K562 (cell line): ENCODE measurements around the gene CCDC3. TPM values are rescaled to one million over a fixed set of nuclear protein-coding genes. Genes with fewer than 3 reads are reported as not detected.

Source experiments
- ATAC-seq: fragments of 200-7000 bp; cut with Tn5 transposase; 3 replicates; pipeline ENCODE4 v1.9.1; 2020; ENCODE audit warnings: moderate library complexity
- BruUV-seq: library from RNA; stranded (reverse); fragments of 400-500 nt; replicated peaks from 2 replicates; lab custom pipeline; 2021; lab: Mats Ljungman, UMichigan
- CTCF ChIA-PET: fragments of 300-600 bp; formaldehyde crosslinking; extraction: SDS; loops from one replicate; lab custom pipeline; 2021; ENCODE audit warnings: low intra/inter-chr PET ratio; lab: Yijun Ruan, JAX
- POLR2A ChIA-PET: fragments of 300-600, 350-650 bp; sonication (Branson Sonifier 250); formaldehyde crosslinking; extraction: SDS; loops from one replicate; lab custom pipeline; 2021; ENCODE audit warnings: antibody characterized with exemption, inconsistent platforms; lab: Yijun Ruan, JAX
- DNase-seq, 4 experiments: peaks; one replicate each; pipeline versions ENCODE4 v3.0.0 to v3.0.0-alpha.2; 2011 to 2018; ENCODE audit warnings: low spot score in 3 of 4, mixed read lengths in 3 of 4; ENCODE audit errors: extremely low read depth in 1 of 4
- FAIRE-seq: peaks from 2 replicates; lab custom pipeline; 2011; peaks lifted over from hg19 to GRCh38; lab: Jason Lieb, UNC
- H2AFZ ChIP-seq: 2 replicates; pipeline ENCODE4 v1.6.0; 2011; ENCODE audit warnings: low read depth, low read length, control low read depth, inconsistent platforms
- H3K27ac ChIP-seq: fragments of 200-600 bp; 3 replicates; pipeline ENCODE4 v1.8.0; 2011; ENCODE audit warnings: low read depth, mild to moderate bottlenecking, control low read depth, inconsistent platforms, low read length, moderate library complexity, mixed read lengths; ENCODE audit errors: extremely low read depth
- H3K27me3 ChIP-seq, 2 experiments: fragments of 300-600 bp in 1 of 2; 2 replicates in 1 of 2; 3 replicates in 1 of 2; pipeline versions ENCODE4 v1.6.0 to v1.8.0; 2011; ENCODE audit warnings: inconsistent platforms in 2 of 2, low read length in 2 of 2, mild to moderate bottlenecking in 1 of 2, mixed read lengths in 1 of 2, moderate library complexity in 1 of 2; ENCODE audit not compliant: control insufficient read depth in 2 of 2, insufficient read depth in 2 of 2
- H3K36me3 ChIP-seq: fragments of 300-600 bp; 3 replicates; pipeline ENCODE4 v1.8.0; 2011; ENCODE audit warnings: mild to moderate bottlenecking, low read length, inconsistent platforms; ENCODE audit not compliant: control insufficient read depth, insufficient read depth
- H3K4me1 ChIP-seq, 2 experiments: fragments of 200-600 bp in 1 of 2; replicated peaks in 1 of 2; 2 replicates in 1 of 2; 3 replicates in 1 of 2; pipeline versions ENCODE4 v1.5.1 to v1.8.0; 2011; ENCODE audit warnings: inconsistent platforms in 2 of 2, low read length in 2 of 2, mild to moderate bottlenecking in 1 of 2, mixed read lengths in 1 of 2, moderate library complexity in 1 of 2; ENCODE audit not compliant: control insufficient read depth in 2 of 2, insufficient read depth in 2 of 2
- H3K4me2 ChIP-seq: 2 replicates; pipeline ENCODE4 v1.6.1; 2011; ENCODE audit warnings: low read length, control low read depth, inconsistent platforms, mixed read lengths; ENCODE audit not compliant: insufficient read depth
- H3K4me3 ChIP-seq: fragments of 200-600 bp; sonication (generic), shearing (Covaris generic); 2 replicates; pipeline ENCODE4 v1.5.1; 2016; ENCODE audit warnings: control low read depth, inconsistent platforms
- H3K79me2 ChIP-seq: fragments of 200-600 bp; 3 replicates; pipeline ENCODE4 v1.8.0; 2011; ENCODE audit warnings: low read length, inconsistent platforms; ENCODE audit not compliant: control insufficient read depth, insufficient read depth
- H3K9ac ChIP-seq, 2 experiments: 2 replicates each; pipeline versions ENCODE4 v1.6.0 to v1.6.1; 2011; ENCODE audit warnings: low read depth in 2 of 2, low read length in 2 of 2, control low read depth in 1 of 2, inconsistent platforms in 1 of 2, mild to moderate bottlenecking in 1 of 2, mixed read lengths in 1 of 2; ENCODE audit not compliant: insufficient read depth in 1 of 2
- H3K9me1 ChIP-seq: one replicate; pipeline ENCODE4 v1.6.0; 2011; ENCODE audit warnings: inconsistent platforms, mild to moderate bottlenecking, low read length, moderate library complexity; ENCODE audit not compliant: control insufficient read depth, insufficient read depth
- H3K9me3 ChIP-seq: replicated peaks from 2 replicates; pipeline ENCODE4 v1.5.1; 2011; ENCODE audit warnings: low read depth, low read length, inconsistent platforms; ENCODE audit not compliant: control insufficient read depth, insufficient read depth
- H4K20me1 ChIP-seq: replicated peaks from 2 replicates; pipeline ENCODE4 v1.6.1; 2011; ENCODE audit warnings: low read length, inconsistent platforms, mixed read lengths; ENCODE audit not compliant: control insufficient read depth, insufficient read depth
- CEBPB ChIP-seq: fragments of 450-650 bp; IDR thresholded peaks from 2 replicates; pipeline ENCODE4 v1.6.1; 2016; ENCODE audit warnings: missing genetic modification characterization, missing compliant biosample characterization
- CEBPG ChIP-seq, 3 experiments: fragments of 200-800 bp in 1 of 3; sonication (Bioruptor generic) in 1 of 3; sonication (generic) in 1 of 3; formaldehyde crosslinking in 1 of 3; IDR thresholded peaks in 2 of 3; conservative IDR thresholded peaks in 1 of 3; 2 replicates each; pipeline versions ENCODE4 v1.6.1 to v1.8.0; 2016 to 2022; ENCODE audit warnings: missing compliant biosample characterization in 2 of 3, missing genetic modification characterization in 2 of 3, mild to moderate bottlenecking in 1 of 3, missing genetic modification reagents in 1 of 3
- GABPB1 ChIP-seq: sonication (generic); formaldehyde crosslinking; IDR thresholded peaks from 2 replicates; pipeline ENCODE4 v1.8.0; 2022; ENCODE audit warnings: mild to moderate bottlenecking, missing genetic modification reagents
- HOXB6 ChIP-seq: fragments of 250-450 bp; sonication (Bioruptor Pico); IDR thresholded peaks from 2 replicates; pipeline ENCODE4 v1.5.1; 2022; ENCODE audit warnings: mild to moderate bottlenecking, borderline replicate concordance
- KDM5B ChIP-seq: fragments of 200-600 bp; sonication (generic); IDR thresholded peaks from 2 replicates; pipeline ENCODE4 v1.6.1; 2012; ENCODE audit warnings: low read depth, mild to moderate bottlenecking, moderate library complexity, low read length, control low read depth, inconsistent platforms; ENCODE audit not compliant: insufficient replicate concordance
- SPI1 ChIP-seq: IDR thresholded peaks from 2 replicates; pipeline ENCODE4 v1.6.1; 2011; ENCODE audit warnings: low read depth, low read length, control low read depth, borderline replicate concordance
- SUPT5H ChIP-seq: fragments of 450-650 bp; IDR thresholded peaks from 2 replicates; pipeline ENCODE4 v1.6.1; 2016
- ZNF436 ChIP-seq: fragments of 250-450, 450-650 bp; sonication (Bioruptor Pico); formaldehyde crosslinking; IDR thresholded peaks from 2 replicates; pipeline ENCODE4 v1.7.0; 2020; ENCODE audit warnings: mild to moderate bottlenecking
- WGBS: fragments of 100-300 bp; shearing (Covaris generic); methylation state at CpG from one replicate; pipeline ENCODE4 v1.1.6; 2016; ENCODE audit warnings: low coverage, mixed read lengths; ENCODE audit not compliant: insufficient coverage; ENCODE audit errors: missing lambda C conversion rate; 5-methylcytosine and 5-hydroxymethylcytosine counted together
- in situ Hi-C: fragments of 300-500 bp; cut with MboI; formaldehyde crosslinking; loops from 4 replicates; pipeline ENCODE4 v1.15.0; 2018; ENCODE audit warnings: inconsistent platforms, mixed read lengths
- intact Hi-C: fragments of 100-400 bp; cut with micrococcal nuclease; formaldehyde crosslinking; loops from 2 replicates; pipeline ENCODE4 v1.14.2; 2022
- polyA plus RNA-seq, 8 experiments: library from polyadenylated mRNA; depleted of rRNA in 4 of 8; stranded (reverse) in 5 of 8; unstranded in 3 of 8; fragments of >200 nt; fragmentation: Nextera tagmentation in 2 of 8; fragmentation: Illumina TruSeq in 1 of 8; extraction: Ambion mirVana in 2 of 8; extraction: Trizol in 1 of 8; gene quantifications; 2 replicates each; pipeline versions ENCODE4 v1.2.1 to v1.2.3, GENCODE V29; 2011 to 2014; ENCODE audit warnings: inconsistent platforms in 1 of 8, missing spikeins in 1 of 8
- total RNA-seq, 7 experiments: library from RNA; depleted of rRNA in 6 of 7; stranded (reverse); fragments of >200 nt in 6 of 7; fragmentation: Illumina TruSeq in 2 of 7; extraction: Trizol in 2 of 7; gene quantifications; 2 replicates each; pipeline versions ENCODE4 v1.2.1 to v1.2.3, GENCODE V29; 2011 to 2021; ENCODE audit warnings: low replicate concordance in 1 of 7
- TF ChIP-seq, protein P1 (sequence below): fragments of 450-650 bp; formaldehyde crosslinking; IDR thresholded peaks from 2 replicates; pipeline ENCODE4 v1.4.0; 2022; ENCODE audit warnings: missing genetic modification characterization

CCDC3 gene
- total and polyA plus RNA-seq, 9 of the 15 experiments (the other 6 are each of a cell fraction or from before 2014, with no cell fraction given), result not detected

- no peaks in the 10 kb centered on the region for H3K9me1 ChIP-seq
- BruUV-seq, result no TSS peak
- H3K4me3 ChIP-seq, result no peak overlapping the region
- WGBS, result 1% methylated on average over 4 of the region's 4 CpGs
- FAIRE-seq (no peak), DNase-seq (no peak), ATAC-seq (no peak)
- no peak overlapping the region for H3K27ac ChIP-seq
- peaks cover 0 to 6% of the 10 kb centered on the region in 2 experiments; a peak in 2 of 5 replicates for H3K27me3 ChIP-seq
- no peaks in the 10 kb centered on the region for H3K9me3 ChIP-seq
- no peak for TF ChIP-seq GABPB1 (CRISPR knock-in tag)
- peak; percentile 51; the same call in 1 of the 2 replicates for TF ChIP-seq CEBPB (tag)
- TF ChIP-seq CEBPG (CRISPR knock-in tag; IDR thresholded peaks at IDR 0.05), result no peak
- TF ChIP-seq CEBPG (tag; conservative IDR thresholded peaks at IDR 0.05 in 1 of 2, IDR thresholded peaks at IDR 0.05 in 1 of 2), result 0 out of 4 replicates have a peak, but pooled peaks of 1 of the 2 experiments have one; percentile 18
- no peaks in the 10 kb centered on the region for H3K4me1 ChIP-seq
- no peak overlapping the region for H3K9ac ChIP-seq
- ChIA-PET CTCF (no interaction called here), POLR2A (no interaction called here)
- H3K79me2 ChIP-seq, result no peaks in the 10 kb centered on the region
- H3K36me3 ChIP-seq, result no peaks in the 10 kb centered on the region
- in situ Hi-C loops, result no loop called here
- no peak overlapping the region for H3K4me2 ChIP-seq
- no peak overlapping the region for H2AFZ ChIP-seq
- intact Hi-C loops, result no loop called here
- no peaks in the 10 kb centered on the region; the same call in 1 of the 2 replicates for H4K20me1 ChIP-seq
These were observed 66.7 kb downstream of the CCDC3 start for GRCh38 chr10:12934777-12935176.

DNA sequence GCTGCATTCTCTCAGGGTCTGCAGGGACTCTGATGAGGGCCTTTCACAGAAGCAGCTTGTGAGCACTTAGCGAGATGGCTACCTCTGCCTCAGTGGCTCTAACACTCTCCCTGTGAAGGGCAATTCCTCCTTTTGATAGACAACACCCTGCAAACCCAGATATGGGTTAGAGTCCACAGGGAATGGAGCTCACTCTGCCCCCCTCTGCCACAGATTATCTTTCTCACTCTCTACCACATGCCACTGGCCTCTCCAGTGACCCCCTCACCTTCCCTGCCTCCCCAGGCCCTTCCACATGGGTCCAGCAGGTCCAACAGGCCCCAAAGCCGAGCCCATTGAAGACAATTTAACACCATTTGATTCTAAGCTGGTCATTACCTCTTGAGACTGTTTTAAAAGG lies 72.1 kb downstream of the CCDC3 start:
- peaks cover 2 to 14% of the 10 kb centered on the region in 2 experiments; a peak in 3 of 5 replicates for H3K27me3 ChIP-seq
- intact Hi-C loops (no loop called here), in situ Hi-C loops (no loop called here)
- FAIRE-seq (no peak), ATAC-seq (no peak), DNase-seq (no peak)
- H3K9ac ChIP-seq, result no peak overlapping the region
- ChIA-PET CTCF (no interaction called here), POLR2A (no interaction called here)
- no peaks in the 10 kb centered on the region for H3K9me1 ChIP-seq
- no peaks in the 10 kb centered on the region for H3K9me3 ChIP-seq
- H3K36me3 ChIP-seq, result no peaks in the 10 kb centered on the region
- TF ChIP-seq SUPT5H (no peak), KDM5B (no peak), ZNF436 (CRISPR knock-in tag) (no peak), SPI1 (no peak), HOXB6 (CRISPR knock-in tag) (no peak)
- TF ChIP-seq, protein P1, sequence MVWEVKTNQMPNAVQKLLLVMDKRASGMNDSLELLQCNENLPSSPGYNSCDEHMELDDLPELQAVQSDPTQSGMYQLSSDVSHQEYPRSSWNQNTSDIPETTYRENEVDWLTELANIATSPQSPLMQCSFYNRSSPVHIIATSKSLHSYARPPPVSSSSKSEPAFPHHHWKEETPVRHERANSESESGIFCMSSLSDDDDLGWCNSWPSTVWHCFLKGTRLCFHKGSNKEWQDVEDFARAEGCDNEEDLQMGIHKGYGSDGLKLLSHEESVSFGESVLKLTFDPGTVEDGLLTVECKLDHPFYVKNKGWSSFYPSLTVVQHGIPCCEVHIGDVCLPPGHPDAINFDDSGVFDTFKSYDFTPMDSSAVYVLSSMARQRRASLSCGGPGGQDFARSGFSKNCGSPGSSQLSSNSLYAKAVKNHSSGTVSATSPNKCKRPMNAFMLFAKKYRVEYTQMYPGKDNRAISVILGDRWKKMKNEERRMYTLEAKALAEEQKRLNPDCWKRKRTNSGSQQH, result no peak
- no peak overlapping the region for H3K4me2 ChIP-seq
- no peaks in the 10 kb centered on the region; the same call in 1 of the 2 replicates for H4K20me1 ChIP-seq
- no peak overlapping the region for H3K4me3 ChIP-seq
- no peak overlapping the region for H3K27ac ChIP-seq
- no peaks in the 10 kb centered on the region for H3K79me2 ChIP-seq
- H3K4me1 ChIP-seq, result no peaks in the 10 kb centered on the region
- H2AFZ ChIP-seq, result no peak overlapping the region
- no TSS peak for BruUV-seq
- 0% methylated on average over 2 of the region's 2 CpGs for WGBS
